Epidermal melanocyte (primary cell): Measurements from ENCODE around the gene OR1G1.
"Not testable (repeated sequence)": the region's sequence is repeated elsewhere in the genome, so short reads cannot be mapped to it uniquely, and the experiment has no call there.

Source experiments
- DNase-seq: peaks from one replicate; pipeline ENCODE4 v3.0.0; 2011; ENCODE audit warnings: low spot score; ENCODE audit not compliant: insufficient read length

The OR1G1 gene

DNA sequence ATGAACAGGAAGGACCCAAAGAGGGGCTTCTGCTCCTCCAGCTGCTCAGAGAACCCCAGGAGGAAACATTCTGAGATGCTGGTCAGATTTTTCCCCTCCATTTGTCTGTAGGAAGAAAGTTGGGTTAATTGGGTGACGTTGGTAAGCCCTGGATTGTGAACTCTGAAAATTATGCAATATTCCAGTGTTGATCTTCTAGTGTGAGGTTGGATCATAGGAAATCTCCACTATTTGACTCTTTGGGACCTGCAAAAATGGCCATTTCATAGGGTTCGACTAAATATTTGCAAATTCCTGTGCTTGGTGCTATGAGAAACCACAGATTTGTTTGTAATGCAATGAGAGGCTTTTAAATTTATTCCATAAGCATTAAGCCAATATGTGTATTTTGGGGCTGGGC lies at the start of gene OR1G1:
TSS of gene OR1G1 (minus strand) at position 101 of the 400 bp plus-strand sequence. CDS start at position 101, 0 bp downstream.
- DNase-seq, result no peak

DNA sequence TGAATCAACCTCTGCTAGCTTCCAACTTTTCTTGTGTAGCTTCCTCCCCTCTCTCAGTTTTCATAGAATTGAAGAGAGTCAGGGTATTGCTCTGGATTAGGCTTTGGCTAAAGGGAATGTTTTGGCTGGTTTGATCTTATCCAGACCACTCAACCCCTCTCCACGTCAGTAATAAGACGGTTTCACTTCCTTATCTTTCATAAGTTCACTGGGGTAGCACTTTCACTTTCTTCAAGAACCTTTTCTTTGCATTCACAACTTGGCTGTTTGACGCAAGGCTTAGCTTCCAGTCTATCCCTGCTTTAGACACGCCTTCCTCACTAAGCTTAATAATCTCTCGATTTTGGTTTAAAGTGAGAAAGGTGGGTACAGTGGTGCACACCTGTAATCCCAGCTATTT lies 40.2 kb upstream of the OR1G1 start:
- DNase-seq, result no peak

DNA sequence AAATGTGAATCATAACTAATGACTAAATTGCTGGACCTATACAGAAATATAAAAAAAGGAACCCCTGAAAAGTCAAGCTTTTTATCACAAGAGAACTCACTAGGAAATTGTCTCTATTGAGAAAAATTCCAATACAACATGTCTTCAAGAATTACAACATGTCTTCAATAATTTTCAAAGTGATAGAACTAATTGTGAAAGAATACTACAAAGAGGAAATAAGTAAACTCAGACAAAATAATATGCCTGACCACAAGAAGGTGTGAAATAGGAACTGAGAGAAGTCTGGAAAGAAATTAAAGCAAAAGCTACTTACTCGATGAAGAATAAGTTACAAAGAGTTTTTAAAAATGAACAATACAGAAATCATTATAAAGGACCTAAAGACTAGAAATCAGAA lies 29.9 kb upstream of the OR1G1 start:
- DNase-seq, result no peak

DNA sequence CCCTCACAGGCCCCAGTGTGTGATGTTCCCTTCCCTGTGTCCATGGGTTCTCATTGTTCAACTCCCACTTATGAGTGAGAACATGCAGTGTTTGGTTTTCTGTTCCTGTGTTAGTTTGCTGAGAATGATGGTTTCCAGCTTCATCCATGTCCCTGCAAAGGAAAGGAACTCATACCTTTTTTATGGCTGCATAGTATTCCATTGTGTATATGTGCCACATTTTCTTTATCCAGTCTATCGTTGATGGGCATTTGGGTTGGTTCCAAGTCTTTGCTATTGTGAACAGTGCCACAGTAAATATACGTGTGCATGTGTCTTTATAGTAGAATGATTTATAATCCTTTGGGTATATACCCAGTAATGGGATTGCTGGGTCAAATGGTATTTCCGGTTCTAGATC lies 10.1 kb upstream of the OR1G1 start:
- DNase-seq, result not testable (repeated sequence)

DNA sequence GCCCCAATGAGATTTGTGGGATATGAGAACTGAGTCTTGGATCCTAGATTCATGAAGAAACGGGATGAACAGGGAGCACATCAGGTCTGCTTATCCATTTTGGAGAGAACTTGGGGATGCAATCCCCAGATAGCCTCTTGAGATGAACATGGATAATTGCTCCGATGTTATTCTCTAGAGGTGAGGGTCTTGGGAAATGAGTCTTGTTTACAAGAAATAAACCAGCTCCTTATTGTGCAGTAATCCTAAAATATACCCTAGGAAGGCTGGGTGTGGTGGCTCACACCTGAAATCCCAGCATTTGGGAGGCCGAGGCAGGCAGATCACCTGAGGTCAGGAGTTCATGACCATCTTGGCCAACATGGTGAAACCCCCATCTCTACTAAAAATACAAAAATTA lies 23.0 kb downstream of the OR1G1 start, which contains the start of gene OR1D2:
TSS of gene OR1D2 (minus strand) at position 101 of the 400 bp plus-strand sequence. CDS start 11,426 bp downstream, outside the sequence.
- no peak for DNase-seq
